ENCODE measurements around the gene ASTN1. TPM values are rescaled to one million over a fixed set of nuclear protein-coding genes. Genes with fewer than 3 reads are reported as not detected.

The ASTN1 gene
- total and polyA plus RNA-seq, 11 donors = 0.15 to 3.6 (median 0.44) TPM

DNA sequence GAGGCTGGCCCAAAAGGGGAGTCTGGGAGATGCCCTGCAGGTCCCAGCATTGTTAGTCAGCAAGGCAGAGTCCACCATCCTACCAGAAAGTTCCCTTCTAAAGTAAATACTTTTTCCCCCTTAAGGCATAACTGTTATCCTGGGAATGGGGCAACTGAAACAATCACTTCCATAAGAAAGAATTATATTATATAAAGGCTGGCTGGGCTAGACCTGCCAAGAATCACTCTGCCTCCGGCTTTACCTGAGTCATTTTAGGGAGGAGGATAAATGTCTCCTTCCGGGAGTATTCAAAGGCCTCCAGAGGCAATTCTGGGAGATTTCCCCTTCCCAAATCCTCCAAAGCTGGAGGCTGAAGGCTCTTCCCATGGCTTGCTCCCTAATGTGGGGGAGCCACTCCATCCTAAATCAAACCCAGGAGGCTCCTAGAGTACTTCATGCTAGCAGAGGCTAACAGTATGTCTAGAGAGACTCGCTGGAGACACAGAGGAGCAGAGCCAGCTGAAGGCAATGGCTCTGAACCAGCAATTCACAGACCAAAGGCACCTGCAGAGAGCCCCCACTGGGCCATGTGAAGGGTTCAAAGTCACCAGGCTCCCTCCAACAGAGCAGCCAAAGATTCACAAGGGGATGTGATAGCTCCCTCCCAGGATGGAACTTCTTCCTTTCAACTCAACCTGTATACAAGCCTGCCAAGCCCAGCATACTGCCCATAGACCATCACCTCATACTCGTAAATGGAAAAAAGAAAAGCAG is 116.0 kb downstream of the ASTN1 start:
- H3K4me3 ChIP-seq = no peak overlapping the region
- no peaks in the 10 kb centered on the region for H3K9me3 ChIP-seq
- H3K27me3 ChIP-seq = no peaks in the 10 kb centered on the region
- H3K27ac ChIP-seq = no peak overlapping the region
- no peaks in the 10 kb centered on the region for H3K4me1 ChIP-seq
- no peak for ATAC-seq
- H3K36me3 ChIP-seq = no peaks in the 10 kb centered on the region
- TF ChIP-seq, protein P1, sequence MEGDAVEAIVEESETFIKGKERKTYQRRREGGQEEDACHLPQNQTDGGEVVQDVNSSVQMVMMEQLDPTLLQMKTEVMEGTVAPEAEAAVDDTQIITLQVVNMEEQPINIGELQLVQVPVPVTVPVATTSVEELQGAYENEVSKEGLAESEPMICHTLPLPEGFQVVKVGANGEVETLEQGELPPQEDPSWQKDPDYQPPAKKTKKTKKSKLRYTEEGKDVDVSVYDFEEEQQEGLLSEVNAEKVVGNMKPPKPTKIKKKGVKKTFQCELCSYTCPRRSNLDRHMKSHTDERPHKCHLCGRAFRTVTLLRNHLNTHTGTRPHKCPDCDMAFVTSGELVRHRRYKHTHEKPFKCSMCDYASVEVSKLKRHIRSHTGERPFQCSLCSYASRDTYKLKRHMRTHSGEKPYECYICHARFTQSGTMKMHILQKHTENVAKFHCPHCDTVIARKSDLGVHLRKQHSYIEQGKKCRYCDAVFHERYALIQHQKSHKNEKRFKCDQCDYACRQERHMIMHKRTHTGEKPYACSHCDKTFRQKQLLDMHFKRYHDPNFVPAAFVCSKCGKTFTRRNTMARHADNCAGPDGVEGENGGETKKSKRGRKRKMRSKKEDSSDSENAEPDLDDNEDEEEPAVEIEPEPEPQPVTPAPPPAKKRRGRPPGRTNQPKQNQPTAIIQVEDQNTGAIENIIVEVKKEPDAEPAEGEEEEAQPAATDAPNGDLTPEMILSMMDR (IDR thresholded peaks at IDR 0.05) = no peak
- TF ChIP-seq POLR2A (IDR thresholded peaks at IDR 0.05) = no peak
- no peak for DNase-seq
- intact Hi-C loops (cut with DNase I) = no loop called here
- WGBS, 4 donors = 72 to 79% (median 76%) methylated on average over 4 of the region's 4 CpGs

DNA sequence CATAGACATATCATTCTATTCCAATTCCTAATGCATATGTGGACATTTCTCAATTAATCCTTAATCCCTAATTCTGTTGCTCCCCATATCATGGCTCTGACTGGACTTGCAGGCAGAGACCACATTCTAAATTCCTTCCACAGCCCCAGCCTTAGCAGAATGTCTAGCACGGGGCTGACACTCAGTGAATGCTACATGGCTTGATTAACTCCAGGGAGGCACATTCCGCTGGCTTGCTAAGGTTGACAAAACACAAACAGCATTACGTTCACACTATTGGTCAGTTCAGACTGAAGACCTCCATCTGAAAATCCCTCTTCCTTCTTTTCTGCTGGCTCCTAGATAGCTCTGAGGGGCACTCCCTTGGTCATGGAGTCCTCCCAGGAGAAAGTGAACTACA is 119.4 kb downstream of the ASTN1 start:
- Histone ChIP-seq H3K4me1 (no peaks in the 10 kb centered on the region), H3K4me3 (no peak overlapping the region), H3K27me3 (no peaks in the 10 kb centered on the region), H3K9me3 (no peaks in the 10 kb centered on the region), H3K27ac (no peak overlapping the region), H3K36me3 (no peaks in the 10 kb centered on the region)
- DNase-seq (no peak), ATAC-seq (no peak)
- intact Hi-C loops (cut with DNase I) = no loop called here
- TF ChIP-seq, protein P1 (IDR thresholded peaks at IDR 0.05) = no peak
- no peak for TF ChIP-seq POLR2A (IDR thresholded peaks at IDR 0.05)
- WGBS, 4 donors = 77 to 82% (median 80%) methylated on average over 3 of the region's 3 CpGs

DNA sequence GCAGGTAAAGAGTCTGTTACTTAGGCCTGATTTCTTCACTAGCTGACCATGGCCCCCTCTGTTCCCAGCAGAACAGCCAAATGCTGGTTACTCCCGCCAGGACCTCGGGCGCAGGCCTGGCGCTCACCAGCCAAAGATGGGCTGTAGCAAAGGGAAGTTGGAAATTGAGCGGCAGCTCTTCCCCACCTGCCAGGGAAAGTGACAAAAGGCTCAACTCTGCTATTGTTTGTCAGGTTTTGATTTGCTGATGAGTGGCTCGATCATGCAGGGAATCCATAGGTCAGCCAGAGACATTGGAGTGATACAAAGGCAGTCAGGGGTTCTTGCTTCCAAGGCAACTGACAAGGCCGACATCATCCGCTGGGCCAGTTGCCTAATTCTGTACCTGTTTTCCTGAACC is 120.1 kb downstream of the ASTN1 start:
- ATAC-seq (no peak), DNase-seq (no peak)
- no peak overlapping the region for H3K27ac ChIP-seq
- intact Hi-C loops (cut with DNase I) = no loop called here
- no peaks in the 10 kb centered on the region for H3K27me3 ChIP-seq
- TF ChIP-seq, protein P1 (IDR thresholded peaks at IDR 0.05) = no peak
- TF ChIP-seq POLR2A (IDR thresholded peaks at IDR 0.05) = no peak
- WGBS, 4 donors = 65 to 86% (median 83%) methylated on average over 7 to 8 of the region's 8 CpGs
- no peak overlapping the region for H3K4me3 ChIP-seq
- H3K4me1 ChIP-seq = no peaks in the 10 kb centered on the region
- H3K9me3 ChIP-seq = no peaks in the 10 kb centered on the region
- no peaks in the 10 kb centered on the region for H3K36me3 ChIP-seq

DNA sequence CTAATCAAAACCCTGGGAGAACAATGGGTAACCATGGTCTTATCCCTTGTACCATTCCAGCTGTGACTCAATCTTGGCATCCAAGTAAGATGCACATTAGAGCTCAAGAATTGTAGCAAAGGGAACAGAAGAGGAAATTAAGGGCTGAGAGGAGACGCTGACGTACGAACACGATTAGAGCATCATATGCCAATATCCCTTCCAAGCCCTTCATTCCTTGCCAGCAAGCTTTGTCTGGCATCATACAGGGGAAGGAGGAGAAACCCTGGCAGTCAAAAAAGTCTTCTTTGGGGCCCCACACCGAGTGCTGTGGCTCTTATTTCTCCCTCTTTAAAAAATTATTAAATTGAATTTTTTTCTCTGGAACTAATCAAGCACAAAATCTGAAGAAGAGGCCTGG is 120.9 kb downstream of the ASTN1 start:
- intact Hi-C loops (cut with DNase I) = no loop called here
- DNase-seq = no peak

More for the DNA sequence above, 120.9 kb downstream of the ASTN1 start:
- Histone ChIP-seq H3K4me1 (no peaks in the 10 kb centered on the region), H3K27me3 (no peaks in the 10 kb centered on the region), H3K4me3 (no peak overlapping the region), H3K9me3 (no peaks in the 10 kb centered on the region), H3K36me3 (no peaks in the 10 kb centered on the region), H3K27ac (no peak overlapping the region)
- 78 to 88% (median 87%) methylated on average over 5 of the region's 5 CpGs for WGBS, 4 donors
- TF ChIP-seq POLR2A (IDR thresholded peaks at IDR 0.05) = no peak
- TF ChIP-seq, protein P1 (IDR thresholded peaks at IDR 0.05) = no peak
- ATAC-seq = no peak

Data from heart left ventricle (tissue), 16 donors.